ENCODE measurements around the gene SYT12.
"Not testable (repeated sequence)": the region's sequence is repeated elsewhere in the genome, so short reads cannot be mapped to it uniquely, and the experiment has no call there.

The SYT12 gene

DNA sequence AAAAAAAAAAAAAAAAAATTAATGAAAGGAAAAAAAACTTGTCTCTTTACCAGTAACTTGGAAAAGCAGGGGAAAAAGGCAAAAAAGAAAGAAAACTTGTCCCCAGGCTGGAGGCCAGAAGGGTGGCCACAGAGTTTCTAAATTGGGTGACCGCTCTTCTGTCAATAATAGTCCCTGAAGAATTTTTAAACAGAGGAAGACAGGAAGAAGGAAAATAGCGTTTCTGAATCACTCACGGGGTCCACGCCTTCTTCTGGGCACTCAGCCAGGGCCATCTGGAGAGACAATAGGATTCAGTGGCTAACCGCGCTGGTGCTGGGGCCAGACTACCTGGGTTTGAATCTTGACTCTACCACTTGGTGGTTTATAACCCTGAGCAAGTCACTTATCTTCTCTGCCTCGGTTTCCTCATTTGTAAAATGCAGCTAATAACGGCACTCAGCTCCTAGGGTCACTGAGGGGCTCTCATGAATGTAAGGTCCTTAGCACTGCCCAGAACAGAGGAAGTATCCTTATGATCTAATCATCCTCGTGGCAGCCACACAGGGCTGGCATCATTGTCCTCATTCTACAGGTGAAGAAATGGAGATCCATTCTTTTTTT lies 40.9 kb upstream of the SYT12 start:
- no peak overlapping the region for H3K27ac ChIP-seq (ENCODE audit: low read length)
- H3K9me3 ChIP-seq (ENCODE audit: control insufficient read depth in 2 of 2, low read length in 2 of 2), result peaks cover 0 to 3% of the 10 kb centered on the region in 2 donors
- H3K9ac ChIP-seq (ENCODE audit: low read length in 2 of 2), result no peak overlapping the region
- H3K36me3 ChIP-seq (ENCODE audit: control insufficient read depth in 2 of 2, insufficient read depth in 2 of 2, low read length in 2 of 2), result no peaks in the 10 kb centered on the region
- H3K27me3 ChIP-seq (ENCODE audit: control insufficient read depth in 1 of 2, insufficient read depth in 2 of 2, low read length in 2 of 2), result peaks cover 0 to 2% of the 10 kb centered on the region in 2 donors
- H3K4me1 ChIP-seq (ENCODE audit: control insufficient read depth, insufficient read depth, low read length), result peaks cover 3% of the 10 kb centered on the region
- no peak overlapping the region for H3K4me3 ChIP-seq (ENCODE audit: low read length in 2 of 2)

DNA sequence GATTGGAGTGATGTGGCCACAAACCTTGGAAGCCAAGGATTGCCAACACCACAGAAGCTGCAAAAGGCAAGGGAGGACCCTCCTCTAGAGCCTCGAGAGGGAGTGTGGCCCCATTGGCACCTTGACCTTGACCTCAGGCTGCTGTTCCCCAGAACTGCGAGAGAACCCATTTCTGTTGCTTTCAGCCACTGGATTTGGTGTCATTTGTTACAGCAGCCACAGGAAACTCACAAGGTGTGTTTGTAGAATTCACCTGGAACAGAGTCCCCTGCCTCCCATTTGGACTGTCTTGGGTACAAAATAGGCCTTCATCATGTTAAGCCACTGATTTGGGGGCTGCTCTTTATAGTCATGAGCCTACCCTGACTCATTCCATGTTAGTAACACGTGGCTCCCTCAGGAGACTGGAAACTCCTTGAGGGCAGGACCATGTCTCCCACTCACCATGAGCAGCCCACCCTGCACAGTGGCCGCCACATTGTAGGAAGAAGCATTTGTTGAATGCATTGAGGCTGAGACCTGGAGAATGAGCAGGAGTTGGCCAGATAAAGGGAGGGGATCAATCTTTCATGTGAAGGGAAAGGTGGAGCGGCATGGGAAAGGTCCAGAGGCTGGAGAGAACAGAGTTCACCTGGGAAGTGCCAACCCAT lies 39.5 kb upstream of the SYT12 start:
- peaks cover 3% of the 10 kb centered on the region for H3K4me1 ChIP-seq (ENCODE audit: control insufficient read depth, insufficient read depth, low read length)
- H3K9me3 ChIP-seq (ENCODE audit: control insufficient read depth in 2 of 2, low read length in 2 of 2), result peaks cover 0 to 3% of the 10 kb centered on the region in 2 donors
- H3K4me3 ChIP-seq (ENCODE audit: low read length in 2 of 2), result no peak overlapping the region
- no peak overlapping the region for H3K9ac ChIP-seq (ENCODE audit: low read length in 2 of 2)
- H3K36me3 ChIP-seq (ENCODE audit: control insufficient read depth in 2 of 2, insufficient read depth in 2 of 2, low read length in 2 of 2), result no peaks in the 10 kb centered on the region
- H3K27me3 ChIP-seq (ENCODE audit: control insufficient read depth in 1 of 2, insufficient read depth in 2 of 2, low read length in 2 of 2), result peaks cover 0 to 2% of the 10 kb centered on the region in 2 donors
- H3K27ac ChIP-seq (ENCODE audit: low read length), result no peak overlapping the region

DNA sequence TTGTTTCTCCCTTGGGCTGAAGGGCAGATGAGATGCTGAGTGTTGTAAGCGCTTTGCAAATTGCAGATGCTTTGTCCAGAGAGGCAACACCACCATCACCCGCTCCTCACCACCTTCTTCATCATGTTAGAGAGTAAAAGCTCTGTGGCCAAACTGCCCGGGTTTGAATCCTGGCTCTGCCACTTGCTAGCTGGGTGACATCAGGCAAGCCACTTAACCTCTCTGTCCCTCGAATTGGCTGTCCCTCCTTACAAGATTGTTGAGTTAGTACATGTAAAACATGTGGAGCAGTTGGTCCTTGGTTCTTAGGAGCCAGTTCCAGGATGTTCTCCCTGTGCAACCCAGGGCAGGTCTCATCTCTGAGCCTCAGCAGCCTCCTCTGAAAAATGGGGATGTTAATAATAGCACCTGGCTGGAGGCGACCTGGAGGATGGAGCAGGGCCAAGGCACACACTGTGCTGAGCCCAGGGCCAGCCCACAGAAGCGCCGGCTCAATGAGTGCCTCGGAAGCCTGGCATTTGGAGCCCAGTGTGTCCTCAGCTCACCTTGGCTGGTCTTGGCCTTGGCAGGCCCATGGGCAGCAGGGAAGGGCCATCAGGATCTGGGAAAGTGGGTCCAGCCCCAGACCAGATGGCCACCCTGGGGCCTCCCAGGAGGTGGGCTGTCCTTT lies 37.3 kb upstream of the SYT12 start:
- H3K9me3 ChIP-seq (ENCODE audit: control insufficient read depth in 2 of 2, low read length in 2 of 2), result no peaks in the 10 kb centered on the region
- H3K9ac ChIP-seq (ENCODE audit: low read length in 2 of 2), result no peak overlapping the region
- no peak overlapping the region for H3K4me3 ChIP-seq (ENCODE audit: low read length in 2 of 2)
- H3K4me1 ChIP-seq (ENCODE audit: control insufficient read depth, insufficient read depth, low read length), result peaks cover 3% of the 10 kb centered on the region
- H3K36me3 ChIP-seq (ENCODE audit: control insufficient read depth in 2 of 2, insufficient read depth in 2 of 2, low read length in 2 of 2), result no peaks in the 10 kb centered on the region
- H3K27ac ChIP-seq (ENCODE audit: low read length), result no peak overlapping the region
- H3K27me3 ChIP-seq (ENCODE audit: control insufficient read depth in 1 of 2, insufficient read depth in 2 of 2, low read length in 2 of 2), result peaks cover 0 to 2% of the 10 kb centered on the region in 2 donors

DNA sequence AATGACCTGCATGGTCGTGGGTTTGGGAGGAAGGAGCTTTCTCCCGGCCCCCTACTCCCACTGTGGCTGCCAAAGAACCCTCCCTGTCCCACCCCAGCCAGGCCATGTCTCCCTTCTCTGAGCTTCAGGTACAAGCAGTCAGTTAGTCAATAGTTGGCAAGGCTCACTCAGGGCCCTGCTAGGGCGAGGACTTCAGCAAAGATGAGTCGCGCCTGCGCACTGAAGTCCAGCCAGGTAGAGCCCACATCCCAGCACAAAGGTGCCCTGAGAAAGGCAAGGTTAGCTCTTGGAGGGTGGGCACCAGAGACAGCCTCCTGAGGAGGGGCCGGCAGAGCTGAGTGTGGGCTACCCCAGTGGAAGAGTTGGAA lies 36.8 kb upstream of the SYT12 start:
- no peak overlapping the region for H3K27ac ChIP-seq (ENCODE audit: low read length)
- peaks cover 0 to 2% of the 10 kb centered on the region in 2 donors for H3K27me3 ChIP-seq (ENCODE audit: control insufficient read depth in 1 of 2, insufficient read depth in 2 of 2, low read length in 2 of 2)
- H3K4me3 ChIP-seq (ENCODE audit: low read length in 2 of 2), result no peak overlapping the region
- H3K36me3 ChIP-seq (ENCODE audit: control insufficient read depth in 2 of 2, insufficient read depth in 2 of 2, low read length in 2 of 2), result no peaks in the 10 kb centered on the region
- no peak overlapping the region for H3K9ac ChIP-seq (ENCODE audit: low read length in 2 of 2)
- peaks cover 3% of the 10 kb centered on the region for H3K4me1 ChIP-seq (ENCODE audit: control insufficient read depth, insufficient read depth, low read length)
- no peaks in the 10 kb centered on the region for H3K9me3 ChIP-seq (ENCODE audit: control insufficient read depth in 2 of 2, low read length in 2 of 2)

DNA sequence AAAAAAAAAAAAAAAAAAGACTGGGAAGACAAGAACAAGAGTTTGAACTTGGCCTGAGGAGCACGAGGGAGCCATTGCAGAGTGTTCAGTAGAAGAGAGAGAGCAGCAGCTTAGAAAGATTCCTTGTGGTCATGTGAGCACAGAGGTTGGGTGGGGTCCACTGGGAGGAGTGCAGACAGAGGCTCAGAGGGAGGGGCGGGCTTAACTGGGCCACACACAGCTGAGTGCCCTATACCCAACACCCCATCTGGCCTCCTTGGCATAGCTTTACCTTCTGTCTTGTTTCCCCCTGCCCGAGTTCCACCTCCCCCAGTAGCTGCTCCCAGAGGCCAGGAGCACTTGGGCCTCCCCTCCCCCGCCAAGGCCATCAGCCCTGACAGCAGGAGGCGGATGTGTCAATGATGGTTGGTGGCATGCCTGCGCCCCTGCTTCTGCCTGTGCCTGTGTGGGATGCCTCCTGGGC lies 35.7 kb upstream of the SYT12 start:
- Histone ChIP-seq H3K9ac (ENCODE audit: low read length in 2 of 2) (no peak overlapping the region), H3K27me3 (ENCODE audit: control insufficient read depth in 1 of 2, insufficient read depth in 2 of 2, low read length in 2 of 2) (peaks cover 0 to 2% of the 10 kb centered on the region in 2 donors), H3K4me1 (ENCODE audit: control insufficient read depth, insufficient read depth, low read length) (peaks cover 3% of the 10 kb centered on the region), H3K36me3 (ENCODE audit: control insufficient read depth in 2 of 2, insufficient read depth in 2 of 2, low read length in 2 of 2) (no peaks in the 10 kb centered on the region), H3K27ac (ENCODE audit: low read length) (no peak overlapping the region), H3K9me3 (ENCODE audit: control insufficient read depth in 2 of 2, low read length in 2 of 2) (no peaks in the 10 kb centered on the region), H3K4me3 (ENCODE audit: low read length in 2 of 2) (no peak overlapping the region)

DNA sequence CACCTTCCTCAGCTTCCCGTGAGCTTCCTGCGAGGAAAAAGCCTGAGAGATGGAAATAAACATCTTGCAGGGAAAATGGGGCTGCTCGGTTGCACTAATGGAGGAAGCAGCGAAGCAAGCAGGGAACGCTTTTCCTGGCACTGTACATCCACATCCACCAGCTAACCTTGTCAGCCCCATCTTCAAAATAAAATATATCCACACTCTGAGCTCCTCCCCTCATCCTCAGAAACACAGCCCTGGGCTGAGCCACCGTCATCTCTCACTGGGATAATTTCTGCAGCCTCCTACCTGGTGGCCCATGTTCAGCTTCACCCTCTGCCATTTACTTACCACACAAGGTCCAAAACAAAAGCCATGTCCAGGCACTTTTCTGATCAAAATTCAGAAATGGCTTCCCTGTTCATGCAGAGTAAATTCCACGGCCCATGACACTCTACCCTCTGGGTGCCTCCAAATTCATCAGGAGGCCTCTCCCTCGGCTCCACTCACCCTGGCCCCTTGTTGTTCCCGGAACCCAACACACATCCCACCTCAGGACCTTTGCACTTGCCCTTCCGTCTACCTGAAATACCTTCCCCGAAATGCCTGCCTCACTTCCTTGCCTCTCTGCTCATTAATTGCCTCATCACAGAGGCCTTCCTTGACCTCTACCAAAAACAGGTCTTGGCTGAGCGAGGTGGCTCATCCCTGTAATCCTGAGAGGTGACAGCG lies 34.9 kb upstream of the SYT12 start:
- H3K36me3 ChIP-seq (ENCODE audit: control insufficient read depth in 2 of 2, insufficient read depth in 2 of 2, low read length in 2 of 2), result no peaks in the 10 kb centered on the region
- no peak overlapping the region for H3K4me3 ChIP-seq (ENCODE audit: low read length in 2 of 2)
- no peak overlapping the region for H3K9ac ChIP-seq (ENCODE audit: low read length in 2 of 2)
- H3K27ac ChIP-seq (ENCODE audit: low read length), result no peak overlapping the region
- peaks cover 3% of the 10 kb centered on the region for H3K4me1 ChIP-seq (ENCODE audit: control insufficient read depth, insufficient read depth, low read length)
- H3K27me3 ChIP-seq (ENCODE audit: control insufficient read depth in 1 of 2, insufficient read depth in 2 of 2, low read length in 2 of 2), result peaks cover 0 to 2% of the 10 kb centered on the region in 2 donors
- H3K9me3 ChIP-seq (ENCODE audit: control insufficient read depth in 2 of 2, low read length in 2 of 2), result no peaks in the 10 kb centered on the region

DNA sequence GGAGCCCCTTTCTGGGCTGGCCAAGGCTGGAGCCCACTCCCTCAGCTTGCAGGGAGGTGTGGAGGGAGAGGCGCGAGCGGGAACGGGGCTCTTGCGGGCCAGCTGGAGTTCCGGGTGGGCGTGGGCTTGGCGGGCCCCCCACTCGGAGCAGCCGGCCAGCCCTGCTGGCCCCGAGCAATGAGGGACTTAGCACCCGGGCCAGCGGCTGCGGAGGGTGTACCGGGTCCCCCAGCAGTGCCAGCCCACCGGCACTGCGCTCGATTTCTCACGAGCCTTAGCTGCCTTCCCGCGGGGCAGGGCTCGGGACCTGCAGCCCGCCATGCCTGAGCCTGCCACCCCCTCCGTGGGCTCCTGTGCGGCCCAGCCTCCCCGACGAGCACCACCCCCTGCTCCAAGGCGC lies 34.2 kb upstream of the SYT12 start:
- not testable (repeated sequence) for H3K4me1 ChIP-seq (ENCODE audit: control insufficient read depth, insufficient read depth, low read length); H3K9me3 ChIP-seq (ENCODE audit: control insufficient read depth in 2 of 2, low read length in 2 of 2); H3K27me3 ChIP-seq (ENCODE audit: control insufficient read depth in 1 of 2, insufficient read depth in 2 of 2, low read length in 2 of 2); H3K4me3 ChIP-seq (ENCODE audit: low read length in 2 of 2); H3K9ac ChIP-seq (ENCODE audit: low read length in 2 of 2); H3K36me3 ChIP-seq (ENCODE audit: control insufficient read depth in 2 of 2, insufficient read depth in 2 of 2, low read length in 2 of 2); H3K27ac ChIP-seq (ENCODE audit: low read length)

DNA sequence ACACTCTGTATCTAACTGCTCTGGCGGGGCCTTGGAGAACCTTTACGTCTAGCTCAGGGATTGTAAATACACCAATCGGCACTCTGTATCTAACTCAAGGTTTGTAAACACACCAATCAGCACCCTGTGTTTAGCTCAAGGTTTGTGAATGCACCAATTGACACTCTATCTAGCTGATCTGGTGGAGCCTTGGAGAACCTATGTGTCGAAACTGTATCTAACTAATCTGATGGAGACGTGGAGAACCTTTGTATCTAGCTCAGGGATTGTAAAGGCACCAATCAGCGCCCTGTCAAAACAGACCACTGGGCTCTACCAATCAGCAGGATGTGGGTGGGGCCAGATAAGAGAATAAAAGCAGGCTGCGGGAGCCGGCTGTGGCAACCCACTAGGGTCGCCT lies 33.6 kb upstream of the SYT12 start:
- not testable (repeated sequence) for H3K27me3 ChIP-seq (ENCODE audit: control insufficient read depth in 1 of 2, insufficient read depth in 2 of 2, low read length in 2 of 2); H3K9ac ChIP-seq (ENCODE audit: low read length in 2 of 2); H3K27ac ChIP-seq (ENCODE audit: low read length); H3K4me1 ChIP-seq (ENCODE audit: control insufficient read depth, insufficient read depth, low read length); H3K9me3 ChIP-seq (ENCODE audit: control insufficient read depth in 2 of 2, low read length in 2 of 2); H3K4me3 ChIP-seq (ENCODE audit: low read length in 2 of 2); H3K36me3 ChIP-seq (ENCODE audit: control insufficient read depth in 2 of 2, insufficient read depth in 2 of 2, low read length in 2 of 2)

DNA sequence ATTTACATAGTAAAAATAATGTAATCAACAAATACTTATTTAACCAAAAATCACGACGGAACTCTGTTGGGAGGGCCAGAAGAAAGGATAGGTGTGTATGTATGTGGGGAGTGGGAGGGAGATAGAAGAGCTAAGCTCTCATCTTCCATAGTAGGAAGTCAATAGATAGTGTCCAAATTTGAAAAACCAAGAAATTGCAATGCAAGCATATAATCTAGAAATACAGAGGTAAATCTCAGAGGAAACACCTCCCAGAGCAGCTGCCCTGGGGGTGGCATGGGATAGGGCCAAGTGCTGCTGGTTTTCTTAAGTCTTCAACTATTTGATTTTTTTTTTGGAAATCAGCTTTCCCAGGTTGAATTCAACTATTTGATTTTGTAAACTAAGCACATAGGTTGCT lies 30.9 kb upstream of the SYT12 start:
- Histone ChIP-seq H3K36me3 (ENCODE audit: control insufficient read depth in 2 of 2, insufficient read depth in 2 of 2, low read length in 2 of 2) (no peaks in the 10 kb centered on the region), H3K4me3 (ENCODE audit: low read length in 2 of 2) (no peak overlapping the region), H3K27ac (ENCODE audit: low read length) (no peak overlapping the region), H3K9me3 (ENCODE audit: control insufficient read depth in 2 of 2, low read length in 2 of 2) (no peaks in the 10 kb centered on the region), H3K9ac (ENCODE audit: low read length in 2 of 2) (no peak overlapping the region), H3K4me1 (ENCODE audit: control insufficient read depth, insufficient read depth, low read length) (no peaks in the 10 kb centered on the region), H3K27me3 (ENCODE audit: control insufficient read depth in 1 of 2, insufficient read depth in 2 of 2, low read length in 2 of 2) (peaks cover 0 to 2% of the 10 kb centered on the region in 2 donors)

DNA sequence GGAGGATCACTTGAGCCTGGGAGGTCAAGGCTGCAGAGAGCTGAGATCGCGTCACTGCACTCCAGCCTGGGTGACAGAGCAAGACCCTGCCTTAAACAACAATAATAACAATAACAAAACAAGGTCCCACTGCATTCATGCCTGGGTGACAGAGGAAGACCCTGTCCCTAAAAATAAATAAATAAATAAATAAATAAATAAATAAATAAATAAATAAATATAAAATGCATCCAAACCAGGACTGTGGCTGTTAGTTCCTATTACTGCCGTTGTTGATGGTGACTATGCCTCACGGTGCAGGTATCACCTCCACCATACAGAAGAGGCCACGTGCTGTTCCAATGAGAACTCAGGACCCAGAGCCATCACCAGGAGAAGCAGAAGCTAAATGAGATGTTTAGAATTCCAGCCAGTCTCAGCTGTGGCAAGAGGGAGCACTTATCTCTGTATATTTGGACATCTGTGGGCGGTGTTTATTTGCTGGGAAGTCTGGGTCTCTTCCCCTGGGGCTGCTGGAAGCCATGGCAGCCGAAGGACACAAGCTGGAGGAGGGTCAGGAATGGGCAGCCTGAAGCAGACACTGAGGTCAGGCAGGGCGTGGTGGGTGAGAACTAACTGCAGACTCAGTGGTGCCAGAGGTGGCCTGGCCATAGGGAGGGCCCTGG lies 26.2 kb upstream of the SYT12 start:
- Histone ChIP-seq H3K27ac (ENCODE audit: low read length) (no peak overlapping the region), H3K9ac (ENCODE audit: low read length in 2 of 2) (no peak overlapping the region), H3K4me1 (ENCODE audit: control insufficient read depth, insufficient read depth, low read length) (no peaks in the 10 kb centered on the region), H3K36me3 (ENCODE audit: control insufficient read depth in 2 of 2, insufficient read depth in 2 of 2, low read length in 2 of 2) (no peaks in the 10 kb centered on the region), H3K4me3 (ENCODE audit: low read length in 2 of 2) (no peak overlapping the region), H3K27me3 (ENCODE audit: control insufficient read depth in 1 of 2, insufficient read depth in 2 of 2, low read length in 2 of 2) (peaks cover 0 to 2% of the 10 kb centered on the region in 2 donors), H3K9me3 (ENCODE audit: control insufficient read depth in 2 of 2, low read length in 2 of 2) (no peaks in the 10 kb centered on the region)
